Immature natural killer cell (primary cell): ENCODE results near the gene NDST1. TPM values are rescaled to one million over a fixed set of nuclear protein-coding genes. Genes with fewer than 3 reads are reported as not detected.

Source experiments
- polyA plus RNA-seq, 3 donors: library from polyadenylated mRNA; unstranded; fragments of 300-500 nt; fragmentation: Illumina TruSeq; gene quantifications; one replicate each; pipeline ENCODE4 v1.2.3, GENCODE V29; 2021

NDST1 gene
- polyA plus RNA-seq, 3 donors from 2014 or later = 1.2 to 3.2 (median 1.4) TPM

Other genes with a start within 250 kb of the NDST1 start
- gene CAMK2A, start 218.4 kb upstream of the NDST1 start, polyA plus RNA-seq = not detected
- not detected for gene ARSI, start 205.2 kb upstream of the NDST1 start, polyA plus RNA-seq
- 10 to 100 TPM in 1 of 3 donors, 1 to 10 TPM in 2; 3.2 to 21.5 (median 3.5) TPM for gene TCOF1, start 150.4 kb upstream of the NDST1 start, polyA plus RNA-seq
- gene CD74, start 95.2 kb upstream of the NDST1 start, polyA plus RNA-seq = 1,000 to 10,000 TPM in 2 of 3 donors, 100 to 1,000 TPM in 1; 982 to 1,268 (median 1,061) TPM
- gene RPS14, start 58.4 kb upstream of the NDST1 start, polyA plus RNA-seq = 1,000 to 10,000 TPM; 3,321 to 6,011 (median 3,509) TPM
- gene SYNPO, start 132.5 kb downstream of the NDST1 start, polyA plus RNA-seq = not detected
- gene MYOZ3, start 153.1 kb downstream of the NDST1 start, polyA plus RNA-seq = not detected
- 10 to 100 TPM; 52.9 to 73.3 (median 62.9) TPM for gene RBM22, start 192.9 kb downstream of the NDST1 start, polyA plus RNA-seq